Prostate gland (tissue), 2 donors: ENCODE measurements around the gene SHISAL1. TPM values are rescaled to one million over a fixed set of nuclear protein-coding genes. Genes with fewer than 3 reads are reported as not detected.

Experiments used
- DNase-seq: peaks from one replicate; pipeline ENCODE4 v3.0.0-alpha.2; 2019; ENCODE audit warnings: low spot score
- H3K27ac ChIP-seq, 2 donors: fragments of 200-600 bp; sonication (generic); 2 replicates each; pipeline ENCODE4 v1.5.1; 2017 to 2019
- H3K27me3 ChIP-seq: fragments of 200-600 bp; sonication (generic); replicated peaks from 2 replicates; pipeline ENCODE4 v1.5.1; 2019; ENCODE audit not compliant: insufficient read depth
- H3K36me3 ChIP-seq, 2 donors: fragments of 200-600 bp; sonication (generic); 1 replicate in 1 of 2; 2 replicates in 1 of 2; pipeline versions ENCODE4 v1.5.1 to v1.8.1; 2017 to 2019
- H3K4me1 ChIP-seq: fragments of 200-600 bp; sonication (generic); replicated peaks from 2 replicates; pipeline ENCODE4 v1.5.1; 2019
- H3K4me3 ChIP-seq, 2 donors: fragments of 200-600 bp; sonication (generic); 2 replicates each; pipeline ENCODE4 v1.5.1; 2017 to 2019
- H3K9me3 ChIP-seq: fragments of 200-600 bp; sonication (generic); 2 replicates; pipeline ENCODE4 v1.5.1; 2017
- CTCF ChIP-seq, 4 experiments: fragments of 200-600 bp in 2 of 4; fragments of 450-650 bp in 2 of 4; sonication (generic) in 2 of 4; IDR thresholded peaks; 1 replicate in 3 of 4; 2 replicates in 1 of 4; pipeline ENCODE4 v1.5.1; 2016 to 2019; ENCODE audit warnings: antibody characterized with exemption in 4 of 4, mild to moderate bottlenecking in 2 of 4, moderate library complexity in 2 of 4
- POLR2A ChIP-seq: fragments of 450-650 bp; IDR thresholded peaks from one replicate; pipeline ENCODE4 v1.6.1; 2016; ENCODE audit warnings: antibody characterized with exemption, mild to moderate bottlenecking
- POLR2AphosphoS5 ChIP-seq: sonication (generic); formaldehyde crosslinking; IDR thresholded peaks from one replicate; pipeline ENCODE4 v1.6.1; 2017; ENCODE audit warnings: antibody characterized with exemption
- WGBS: methylation state at CpG from one replicate; pipeline ENCODE4 v1.1.5; 2018; 5-methylcytosine and 5-hydroxymethylcytosine counted together
- intact Hi-C: fragments of 100-400 bp; cut with DNase I; formaldehyde crosslinking; loops from one replicate; pipeline ENCODE4 v1.14.2; 2022
- total RNA-seq, 2 donors: library from RNA; depleted of rRNA; stranded (reverse); fragments of >200 nt; gene quantifications; one replicate each; pipeline ENCODE4 v1.1.0, GENCODE V29; 2016

SHISAL1 gene
- total RNA-seq, 2 donors from 2014 or later, result 1.8 to 7.8 TPM

GRCh38 chr22:44270556-44270880 is 42.2 kb downstream of the SHISAL1 start:
- intact Hi-C loops, result no loop called here
- Histone ChIP-seq H3K4me1 (no peaks in the 10 kb centered on the region), H3K27ac (no peak overlapping the region), H3K36me3 (no peaks in the 10 kb centered on the region), H3K9me3 (no peaks in the 10 kb centered on the region), H3K4me3 (no peak overlapping the region), H3K27me3 (no peaks in the 10 kb centered on the region)
- no peak for DNase-seq
- TF ChIP-seq POLR2AphosphoS5 (no peak), POLR2A (no peak), CTCF (IDR thresholded peaks at IDR 0.05) (no peak)
- 84% methylated on average over 9 of the region's 9 CpGs for WGBS

GRCh38 chr22:44269757-44270555 is 42.8 kb downstream of the SHISAL1 start:
- intact Hi-C loops, result no loop called here
- 94% methylated on average over 17 of the region's 17 CpGs for WGBS
- H3K4me1 ChIP-seq, result no peaks in the 10 kb centered on the region
- no peak overlapping the region for H3K4me3 ChIP-seq
- H3K36me3 ChIP-seq, result no peaks in the 10 kb centered on the region
- no peak for DNase-seq
- no peak for TF ChIP-seq POLR2A
- TF ChIP-seq CTCF (IDR thresholded peaks at IDR 0.05), result no peak
- TF ChIP-seq POLR2AphosphoS5, result no peak
- no peaks in the 10 kb centered on the region for H3K9me3 ChIP-seq
- H3K27me3 ChIP-seq, result no peaks in the 10 kb centered on the region
- H3K27ac ChIP-seq, result no peak overlapping the region

GRCh38 chr22:44269117-44269498 is 43.6 kb downstream of the SHISAL1 start:
- no peak for TF ChIP-seq POLR2A
- TF ChIP-seq CTCF (IDR thresholded peaks at IDR 0.05), result no peak
- TF ChIP-seq POLR2AphosphoS5, result no peak
- Histone ChIP-seq H3K4me1 (no peaks in the 10 kb centered on the region), H3K4me3 (no peak overlapping the region), H3K27me3 (no peaks in the 10 kb centered on the region), H3K27ac (no peak overlapping the region), H3K36me3 (no peaks in the 10 kb centered on the region), H3K9me3 (no peaks in the 10 kb centered on the region)
- intact Hi-C loops, result no loop called here
- WGBS, result 74% methylated on average over 5 of the region's 5 CpGs
- DNase-seq, result no peak

- no peak for DNase-seq
- 79% methylated on average over 18 of the region's 18 CpGs for WGBS
- intact Hi-C loops, result no loop called here
Measured at GRCh38 chr22:44268431-44269116, 44.2 kb downstream of the SHISAL1 start.

More at GRCh38 chr22:44268431-44269116, 44.2 kb downstream of the SHISAL1 start:
- Histone ChIP-seq H3K4me1 (no peaks in the 10 kb centered on the region), H3K9me3 (no peaks in the 10 kb centered on the region), H3K27ac (no peak overlapping the region), H3K27me3 (no peaks in the 10 kb centered on the region), H3K4me3 (no peak overlapping the region), H3K36me3 (no peaks in the 10 kb centered on the region)
- no peak for TF ChIP-seq POLR2A
- no peak for TF ChIP-seq POLR2AphosphoS5
- TF ChIP-seq CTCF (IDR thresholded peaks at IDR 0.05), result no peak
